Measurements from ENCODE around the gene TEC.

The TEC gene

DNA sequence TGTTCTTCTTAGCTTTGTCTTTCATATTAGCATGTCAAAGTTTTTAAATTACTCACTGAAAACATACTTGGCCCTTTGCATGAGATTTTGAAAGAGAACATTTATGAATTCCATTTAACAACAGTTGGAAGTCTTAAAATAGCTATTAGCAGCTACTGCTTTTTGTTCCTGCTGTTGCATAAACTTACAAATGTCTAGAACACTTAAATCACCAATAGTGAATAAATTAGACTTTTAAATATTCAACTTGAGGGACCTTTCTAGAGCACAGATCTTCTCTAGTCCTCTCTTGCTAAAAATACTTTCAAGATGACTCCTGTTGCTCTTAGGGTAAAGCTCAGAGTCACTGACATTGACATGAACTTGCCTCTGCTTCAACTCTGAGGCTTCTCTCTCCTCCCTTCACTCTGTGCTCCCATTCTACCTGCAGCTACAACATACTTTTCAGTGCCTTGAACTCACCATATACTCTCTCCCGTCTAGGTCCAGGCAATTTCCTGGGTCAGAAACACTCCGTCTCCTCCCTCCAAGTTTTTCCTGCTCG is 119.7 kb downstream of the TEC start:
- H3K4me3 ChIP-seq (ENCODE audit: insufficient read depth, low read depth, low read length): no peak overlapping the region
- H3K36me3 ChIP-seq (ENCODE audit: control insufficient read depth, insufficient read depth, low read length): no peaks in the 10 kb centered on the region
- WGBS, 2 experiments: 90 to 91% methylated on average over 3 of the region's 3 CpGs
- no peaks in the 10 kb centered on the region for H3K27me3 ChIP-seq (ENCODE audit: control insufficient read depth, insufficient read depth, low read length, poor library complexity, severe bottlenecking)
- H3K9me3 ChIP-seq (ENCODE audit: control insufficient read depth, low read length): no peaks in the 10 kb centered on the region
- no peak overlapping the region for H3K27ac ChIP-seq (ENCODE audit: insufficient read depth, low read depth, low read length, poor library complexity, severe bottlenecking)
- no peaks in the 10 kb centered on the region for H3K4me1 ChIP-seq (ENCODE audit: control insufficient read depth, insufficient read depth, low read length)

DNA sequence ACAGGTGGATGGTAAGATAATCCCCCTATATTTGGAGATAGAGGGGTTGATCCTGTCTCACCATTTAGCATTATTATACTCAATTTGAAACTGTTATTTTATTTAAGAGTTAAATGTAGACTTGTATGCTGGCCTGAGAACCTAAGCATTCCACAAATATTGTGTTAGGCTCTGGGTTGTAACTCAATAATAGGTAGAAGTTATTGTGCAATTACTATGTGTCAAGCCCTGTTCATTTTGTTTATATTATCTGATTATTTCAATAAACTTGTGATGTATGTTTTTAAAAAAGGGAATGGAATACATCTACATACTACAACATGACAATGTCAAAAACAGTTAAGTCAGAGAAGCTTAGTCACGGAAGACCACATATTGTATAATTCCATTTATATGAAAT is 122.0 kb downstream of the TEC start:
- WGBS, 2 experiments: no CpG with 5 or more reads among the region's 1 CpG
- H3K9me3 ChIP-seq (ENCODE audit: control insufficient read depth, low read length): no peaks in the 10 kb centered on the region
- H3K36me3 ChIP-seq (ENCODE audit: control insufficient read depth, insufficient read depth, low read length): no peaks in the 10 kb centered on the region
- no peak overlapping the region for H3K27ac ChIP-seq (ENCODE audit: insufficient read depth, low read depth, low read length, poor library complexity, severe bottlenecking)
- H3K4me3 ChIP-seq (ENCODE audit: insufficient read depth, low read depth, low read length): no peak overlapping the region
- no peaks in the 10 kb centered on the region for H3K4me1 ChIP-seq (ENCODE audit: control insufficient read depth, insufficient read depth, low read length)
- H3K27me3 ChIP-seq (ENCODE audit: control insufficient read depth, insufficient read depth, low read length, poor library complexity, severe bottlenecking): no peaks in the 10 kb centered on the region

- Histone ChIP-seq H3K4me1 (ENCODE audit: control insufficient read depth, insufficient read depth, low read length) (no peaks in the 10 kb centered on the region), H3K4me3 (ENCODE audit: insufficient read depth, low read depth, low read length) (no peak overlapping the region), H3K27me3 (ENCODE audit: control insufficient read depth, insufficient read depth, low read length, poor library complexity, severe bottlenecking) (no peaks in the 10 kb centered on the region), H3K36me3 (ENCODE audit: control insufficient read depth, insufficient read depth, low read length) (no peaks in the 10 kb centered on the region), H3K9me3 (ENCODE audit: control insufficient read depth, low read length) (no peaks in the 10 kb centered on the region), H3K27ac (ENCODE audit: insufficient read depth, low read depth, low read length, poor library complexity, severe bottlenecking) (no peak overlapping the region)
- 3 to 12% methylated on average over 1 of the region's 2 CpGs for WGBS, 2 experiments
These were observed 128.6 kb downstream of the TEC start for GRCh38 chr4:48141048-48141447.

GRCh38 chr4:48139691-48140090 is 129.9 kb downstream of the TEC start:
- no peaks in the 10 kb centered on the region for H3K36me3 ChIP-seq (ENCODE audit: control insufficient read depth, insufficient read depth, low read length)
- WGBS, 2 experiments: 94% methylated on average over 3 of the region's 3 CpGs
- no peaks in the 10 kb centered on the region for H3K27me3 ChIP-seq (ENCODE audit: control insufficient read depth, insufficient read depth, low read length, poor library complexity, severe bottlenecking)
- no peak overlapping the region for H3K27ac ChIP-seq (ENCODE audit: insufficient read depth, low read depth, low read length, poor library complexity, severe bottlenecking)
- no peaks in the 10 kb centered on the region for H3K4me1 ChIP-seq (ENCODE audit: control insufficient read depth, insufficient read depth, low read length)
- no peak overlapping the region for H3K4me3 ChIP-seq (ENCODE audit: insufficient read depth, low read depth, low read length)
- H3K9me3 ChIP-seq (ENCODE audit: control insufficient read depth, low read length): no peaks in the 10 kb centered on the region

DNA sequence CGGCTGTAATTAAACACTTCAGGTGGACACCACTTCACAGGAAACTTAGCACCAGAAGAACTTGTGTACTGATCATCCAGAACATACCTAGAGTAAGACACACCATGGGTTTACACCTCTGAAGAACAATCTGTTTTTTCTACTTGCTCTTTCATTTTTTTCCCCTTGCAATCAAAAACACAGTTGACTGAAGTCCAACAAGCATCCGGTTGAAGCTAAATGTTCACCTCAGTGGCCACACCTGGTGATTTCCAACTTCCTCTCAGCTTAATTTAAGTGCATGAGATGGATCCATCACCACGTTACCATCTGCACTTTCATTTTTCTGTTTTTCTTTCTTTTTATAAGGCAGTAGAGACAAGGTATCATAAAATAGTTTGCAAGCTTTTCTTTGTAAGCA is 130.7 kb downstream of the TEC start:
- no peaks in the 10 kb centered on the region for H3K9me3 ChIP-seq (ENCODE audit: control insufficient read depth, low read length)
- no peaks in the 10 kb centered on the region for H3K4me1 ChIP-seq (ENCODE audit: control insufficient read depth, insufficient read depth, low read length)
- no peaks in the 10 kb centered on the region for H3K27me3 ChIP-seq (ENCODE audit: control insufficient read depth, insufficient read depth, low read length, poor library complexity, severe bottlenecking)
- 81 to 91% methylated on average over 2 to 3 of the region's 3 CpGs for WGBS, 2 experiments
- H3K27ac ChIP-seq (ENCODE audit: insufficient read depth, low read depth, low read length, poor library complexity, severe bottlenecking): no peak overlapping the region
- H3K4me3 ChIP-seq (ENCODE audit: insufficient read depth, low read depth, low read length): no peak overlapping the region
- H3K36me3 ChIP-seq (ENCODE audit: control insufficient read depth, insufficient read depth, low read length): no peaks in the 10 kb centered on the region

- H3K4me1 ChIP-seq (ENCODE audit: control insufficient read depth, insufficient read depth, low read length): no peaks in the 10 kb centered on the region
- WGBS, 2 experiments: 95 to 97% methylated on average over 7 of the region's 7 CpGs
- H3K4me3 ChIP-seq (ENCODE audit: insufficient read depth, low read depth, low read length): no peak overlapping the region
- H3K27ac ChIP-seq (ENCODE audit: insufficient read depth, low read depth, low read length, poor library complexity, severe bottlenecking): no peak overlapping the region
- no peaks in the 10 kb centered on the region for H3K36me3 ChIP-seq (ENCODE audit: control insufficient read depth, insufficient read depth, low read length)
- H3K9me3 ChIP-seq (ENCODE audit: control insufficient read depth, low read length): no peaks in the 10 kb centered on the region
- H3K27me3 ChIP-seq (ENCODE audit: control insufficient read depth, insufficient read depth, low read length, poor library complexity, severe bottlenecking): no peaks in the 10 kb centered on the region
These were observed 131.1 kb downstream of the TEC start for GRCh38 chr4:48138511-48138910.

DNA sequence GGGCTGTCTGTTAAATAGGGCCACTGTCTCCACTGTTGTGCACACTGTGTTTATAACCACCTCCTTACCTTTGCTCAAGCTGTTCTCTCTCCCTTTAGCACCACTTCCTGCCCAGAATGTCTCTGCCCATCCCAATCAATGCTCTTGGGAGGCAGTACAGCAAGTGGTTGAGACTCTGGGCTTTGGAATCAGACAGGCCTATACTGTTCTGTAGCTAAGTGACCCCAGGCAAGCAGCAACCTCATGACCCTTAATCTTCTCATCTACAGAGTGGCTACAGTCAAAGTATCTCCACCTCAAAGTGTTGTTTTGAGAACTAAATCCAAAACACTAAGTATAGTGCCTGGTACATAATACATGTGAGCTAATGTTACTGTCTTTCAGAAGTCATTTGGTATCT is 131.8 kb downstream of the TEC start:
- no peaks in the 10 kb centered on the region for H3K4me1 ChIP-seq (ENCODE audit: control insufficient read depth, insufficient read depth, low read length)
- H3K4me3 ChIP-seq (ENCODE audit: insufficient read depth, low read depth, low read length): no peak overlapping the region
- H3K9me3 ChIP-seq (ENCODE audit: control insufficient read depth, low read length): no peaks in the 10 kb centered on the region
- no peaks in the 10 kb centered on the region for H3K36me3 ChIP-seq (ENCODE audit: control insufficient read depth, insufficient read depth, low read length)
- no peak overlapping the region for H3K27ac ChIP-seq (ENCODE audit: insufficient read depth, low read depth, low read length, poor library complexity, severe bottlenecking)
- H3K27me3 ChIP-seq (ENCODE audit: control insufficient read depth, insufficient read depth, low read length, poor library complexity, severe bottlenecking): no peaks in the 10 kb centered on the region

DNA sequence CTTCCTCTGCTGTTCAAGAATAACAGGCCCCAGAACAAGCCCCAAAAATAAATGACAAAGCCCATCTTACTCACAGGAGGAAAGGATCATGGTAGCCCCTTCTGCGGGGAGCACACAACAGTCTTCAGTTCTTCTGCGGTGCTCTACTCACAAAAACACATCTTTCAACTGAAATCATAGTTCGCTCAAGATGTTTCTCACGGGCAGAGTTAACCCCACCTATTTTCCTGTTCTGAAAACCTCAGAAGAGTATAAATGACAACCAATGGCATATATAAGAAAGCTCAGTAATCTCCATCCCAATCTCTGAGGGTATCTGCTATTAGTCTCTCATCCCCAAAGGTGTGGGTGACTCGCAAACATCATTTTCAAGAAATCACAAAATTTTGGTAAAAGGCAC is 135.6 kb downstream of the TEC start, which contains the start of gene TXK:
Gene TXK, minus strand, starts transcription at position 170 of the 400 bp plus-strand sequence. Its CDS starts 80 bp downstream, at position 90.
- Histone ChIP-seq H3K4me1 (ENCODE audit: control insufficient read depth, insufficient read depth, low read length) (no peaks in the 10 kb centered on the region), H3K36me3 (ENCODE audit: control insufficient read depth, insufficient read depth, low read length) (no peaks in the 10 kb centered on the region)
- WGBS, 2 experiments: 89 to 96% methylated on average over 5 of the region's 5 CpGs

GRCh38 chr4:48133669-48134068 is 136.0 kb downstream of the TEC start:
- Histone ChIP-seq H3K4me3 (ENCODE audit: insufficient read depth, low read depth, low read length) (no peak overlapping the region), H3K9me3 (ENCODE audit: control insufficient read depth, low read length) (no peaks in the 10 kb centered on the region), H3K4me1 (ENCODE audit: control insufficient read depth, insufficient read depth, low read length) (no peaks in the 10 kb centered on the region), H3K27me3 (ENCODE audit: control insufficient read depth, insufficient read depth, low read length, poor library complexity, severe bottlenecking) (no peaks in the 10 kb centered on the region), H3K36me3 (ENCODE audit: control insufficient read depth, insufficient read depth, low read length) (no peaks in the 10 kb centered on the region), H3K27ac (ENCODE audit: insufficient read depth, low read depth, low read length, poor library complexity, severe bottlenecking) (no peak overlapping the region)

More for the DNA sequence above, 135.6 kb downstream of the TEC start, which contains the start of gene TXK:
- H3K27ac ChIP-seq (ENCODE audit: insufficient read depth, low read depth, low read length, poor library complexity, severe bottlenecking): no peak within 1 kb of the TSS
- no peak within 1 kb of the TSS for H3K4me3 ChIP-seq (ENCODE audit: insufficient read depth, low read depth, low read length)
- H3K27me3 ChIP-seq (ENCODE audit: control insufficient read depth, insufficient read depth, low read length, poor library complexity, severe bottlenecking): no peaks in the 10 kb centered on the region
- H3K9me3 ChIP-seq (ENCODE audit: control insufficient read depth, low read length): no peaks in the 10 kb centered on the region

DNA sequence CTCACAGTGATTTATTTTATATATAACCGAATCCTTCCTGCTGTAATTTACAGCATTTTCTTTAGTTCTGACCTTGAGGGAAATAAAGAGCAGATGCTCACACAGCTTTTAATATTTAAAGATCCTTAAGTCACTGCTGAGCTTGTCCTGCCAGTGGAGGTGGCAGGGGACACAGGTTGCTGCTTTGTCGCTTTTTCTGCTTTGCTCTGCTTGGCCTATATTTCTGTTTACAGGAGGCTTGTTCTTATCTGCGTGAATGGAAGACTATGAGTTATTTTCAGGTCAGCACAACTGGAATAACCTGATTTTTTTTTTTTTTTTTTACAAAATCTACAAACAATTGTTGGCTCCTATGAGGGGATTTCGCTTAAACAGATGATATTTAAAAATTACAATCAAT is 137.9 kb downstream of the TEC start:
- WGBS, 2 experiments: 91 to 92% methylated on average over 2 to 3 of the region's 4 CpGs
- Histone ChIP-seq H3K9me3 (ENCODE audit: control insufficient read depth, low read length) (no peaks in the 10 kb centered on the region), H3K4me3 (ENCODE audit: insufficient read depth, low read depth, low read length) (no peak overlapping the region), H3K36me3 (ENCODE audit: control insufficient read depth, insufficient read depth, low read length) (no peaks in the 10 kb centered on the region), H3K27ac (ENCODE audit: insufficient read depth, low read depth, low read length, poor library complexity, severe bottlenecking) (no peak overlapping the region), H3K27me3 (ENCODE audit: control insufficient read depth, insufficient read depth, low read length, poor library complexity, severe bottlenecking) (no peaks in the 10 kb centered on the region), H3K4me1 (ENCODE audit: control insufficient read depth, insufficient read depth, low read length) (peaks cover 5% of the 10 kb centered on the region)

DNA sequence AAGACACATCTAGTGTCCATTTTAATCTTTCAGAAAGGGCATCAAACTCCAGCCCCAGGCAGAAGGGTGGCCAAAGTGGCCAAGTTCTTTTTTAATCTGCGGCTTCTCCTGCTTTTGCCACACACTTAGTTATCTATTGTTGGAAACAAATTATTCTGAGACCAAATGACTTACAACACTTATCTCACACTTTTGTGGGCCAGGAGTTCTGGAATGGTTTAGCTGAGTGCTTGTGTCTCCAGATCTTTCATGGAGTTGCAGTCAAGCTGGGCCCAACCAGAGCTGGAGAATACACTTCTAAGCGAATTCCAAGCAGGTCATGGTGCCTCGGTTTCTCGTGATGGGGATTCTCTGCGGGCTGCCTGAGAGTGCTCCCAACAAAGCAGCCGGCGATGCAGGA is 139.5 kb downstream of the TEC start:
- Histone ChIP-seq H3K36me3 (ENCODE audit: control insufficient read depth, insufficient read depth, low read length) (no peaks in the 10 kb centered on the region), H3K4me3 (ENCODE audit: insufficient read depth, low read depth, low read length) (no peak overlapping the region), H3K4me1 (ENCODE audit: control insufficient read depth, insufficient read depth, low read length) (peaks cover 5% of the 10 kb centered on the region), H3K9me3 (ENCODE audit: control insufficient read depth, low read length) (no peaks in the 10 kb centered on the region), H3K27ac (ENCODE audit: insufficient read depth, low read depth, low read length, poor library complexity, severe bottlenecking) (no peak overlapping the region), H3K27me3 (ENCODE audit: control insufficient read depth, insufficient read depth, low read length, poor library complexity, severe bottlenecking) (no peaks in the 10 kb centered on the region)
- 86 to 88% methylated on average over 7 of the region's 7 CpGs for WGBS, 2 experiments
